OCI-LY1 (cell line): ENCODE results near the gene PIWIL4.

Source experiments
- EZH2 ChIP-seq: fragments of 200-600 bp; sonication (generic), shearing (Covaris generic); IDR thresholded peaks from 2 replicates; pipeline ENCODE4 v1.8.0; 2017; ENCODE audit warnings: borderline replicate concordance, mixed run types, mild to moderate bottlenecking, antibody characterized with exemption, low read length, moderate library complexity, mixed read lengths
- TF ChIP-seq, protein P1 (sequence below): fragments of 200-600 bp; sonication (generic), shearing (Covaris generic); IDR thresholded peaks from 2 replicates; pipeline ENCODE4 v1.5.1; 2017; ENCODE audit warnings: mild to moderate bottlenecking, antibody characterized with exemption, low read length, moderate library complexity, mixed read lengths

DNA sequence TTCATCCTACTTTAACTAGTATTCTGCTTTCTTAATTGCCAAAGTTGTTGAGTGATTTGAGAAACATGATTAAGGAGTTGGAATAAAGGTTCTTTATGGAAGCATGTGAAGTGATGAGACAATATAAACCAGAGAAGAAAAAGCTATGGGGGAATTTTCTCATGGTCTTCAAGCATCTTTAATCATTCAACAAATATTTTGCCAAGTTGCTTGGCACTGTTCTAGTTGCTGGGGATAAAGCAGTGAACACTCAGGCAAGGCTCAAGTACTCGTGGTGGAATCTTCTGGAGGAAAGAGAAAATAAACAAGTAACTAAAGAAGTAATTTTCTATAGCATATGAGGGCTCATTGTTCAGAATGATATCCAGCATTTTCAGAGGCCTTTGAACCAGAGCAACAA lies 9.2 kb upstream of the PIWIL4 start:
- TF ChIP-seq, protein P1, sequence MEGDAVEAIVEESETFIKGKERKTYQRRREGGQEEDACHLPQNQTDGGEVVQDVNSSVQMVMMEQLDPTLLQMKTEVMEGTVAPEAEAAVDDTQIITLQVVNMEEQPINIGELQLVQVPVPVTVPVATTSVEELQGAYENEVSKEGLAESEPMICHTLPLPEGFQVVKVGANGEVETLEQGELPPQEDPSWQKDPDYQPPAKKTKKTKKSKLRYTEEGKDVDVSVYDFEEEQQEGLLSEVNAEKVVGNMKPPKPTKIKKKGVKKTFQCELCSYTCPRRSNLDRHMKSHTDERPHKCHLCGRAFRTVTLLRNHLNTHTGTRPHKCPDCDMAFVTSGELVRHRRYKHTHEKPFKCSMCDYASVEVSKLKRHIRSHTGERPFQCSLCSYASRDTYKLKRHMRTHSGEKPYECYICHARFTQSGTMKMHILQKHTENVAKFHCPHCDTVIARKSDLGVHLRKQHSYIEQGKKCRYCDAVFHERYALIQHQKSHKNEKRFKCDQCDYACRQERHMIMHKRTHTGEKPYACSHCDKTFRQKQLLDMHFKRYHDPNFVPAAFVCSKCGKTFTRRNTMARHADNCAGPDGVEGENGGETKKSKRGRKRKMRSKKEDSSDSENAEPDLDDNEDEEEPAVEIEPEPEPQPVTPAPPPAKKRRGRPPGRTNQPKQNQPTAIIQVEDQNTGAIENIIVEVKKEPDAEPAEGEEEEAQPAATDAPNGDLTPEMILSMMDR, result no peak
- TF ChIP-seq EZH2, result no peak
